Type B pancreatic cell (in vitro differentiated cells): ENCODE results near the gene PPP2R5B. TPM values are rescaled to one million over a fixed set of nuclear protein-coding genes. Genes with fewer than 3 reads are reported as not detected.

Experiments
- DNase-seq: peaks from one replicate; pipeline ENCODE4 v3.0.0; 2021; ENCODE audit warnings: mixed read lengths; ENCODE audit not compliant: unreplicated experiment; ENCODE audit errors: extremely low spot score
- H3K27ac Mint-ChIP-seq: 2 replicates; pipeline ENCODE4 v1.8.0; 2021; ENCODE audit warnings: mild to moderate bottlenecking, mixed read lengths
- H3K27me3 Mint-ChIP-seq: 2 replicates; pipeline ENCODE4 v1.8.0; 2021; ENCODE audit warnings: mixed read lengths
- H3K36me3 Mint-ChIP-seq: 2 replicates; pipeline ENCODE4 v1.8.0; 2021; ENCODE audit warnings: mixed read lengths
- H3K4me1 Mint-ChIP-seq: one replicate; pipeline ENCODE4 v1.8.0; 2021; ENCODE audit warnings: mixed read lengths; ENCODE audit not compliant: unreplicated experiment
- H3K4me3 Mint-ChIP-seq: 2 replicates; pipeline ENCODE4 v1.8.0; 2021; ENCODE audit warnings: mild to moderate bottlenecking, mixed read lengths
- H3K9me3 Mint-ChIP-seq: 2 replicates; pipeline ENCODE4 v1.8.0; 2021; ENCODE audit warnings: mixed read lengths
- total RNA-seq: library from RNA; stranded (reverse); gene quantifications from 2 replicates; pipeline ENCODE4 v1.2.1, GENCODE V29; 2021; ENCODE audit warnings: low replicate concordance
- TF ChIP-seq, protein P1 (sequence below): fragments of 200-600 bp; sonication (generic); conservative IDR thresholded peaks from 2 replicates; pipeline ENCODE4 v1.5.0; 2021; ENCODE audit warnings: antibody characterized with exemption, mild to moderate bottlenecking

The PPP2R5B gene
- total RNA-seq, 1 donor from 2014 or later = 19.4 TPM

DNA sequence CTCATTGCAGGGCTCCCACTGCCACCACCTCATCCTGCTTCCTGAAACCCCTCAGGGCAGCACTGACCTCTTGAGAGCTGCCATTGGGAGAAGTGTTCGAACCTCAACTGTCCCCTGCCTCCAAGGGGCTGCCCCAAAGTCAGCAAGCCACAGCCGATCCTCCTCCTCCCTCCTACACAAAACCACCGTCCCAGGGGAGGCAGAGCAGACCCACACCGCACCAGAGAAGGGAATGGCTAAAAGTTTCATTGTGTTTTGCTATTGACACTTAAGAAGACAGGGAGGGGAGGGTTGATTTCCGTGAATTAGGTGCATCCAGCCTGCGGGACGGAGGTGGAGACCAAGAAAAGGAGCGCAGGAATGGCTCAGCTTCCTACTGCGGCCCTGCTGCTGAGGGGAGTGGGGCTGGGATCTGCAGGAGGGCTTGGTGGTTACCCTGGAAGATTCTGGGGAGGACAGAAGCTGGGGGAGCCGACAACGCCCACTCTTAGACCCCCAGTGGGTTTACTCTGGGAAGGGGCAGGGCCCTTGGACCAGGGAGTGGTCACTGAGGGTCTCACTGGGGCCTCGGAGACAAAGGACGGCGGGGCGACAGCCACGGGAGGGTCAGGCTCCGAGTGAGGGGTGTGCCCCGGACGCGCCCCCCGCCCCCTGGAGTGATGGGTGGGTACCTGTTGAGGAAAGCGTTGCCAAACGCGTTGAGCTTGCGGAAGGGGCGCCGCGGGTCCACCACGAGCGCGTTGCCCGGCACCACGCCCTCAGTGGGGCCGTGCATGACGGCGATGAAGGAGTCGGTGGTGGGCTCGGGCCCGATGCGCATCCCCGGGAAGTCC lies 46.9 kb upstream of the PPP2R5B start:
- peaks cover 12% of the 10 kb centered on the region for H3K36me3 Mint-ChIP-seq
- peak overlapping the region; percentile 99 for H3K27ac Mint-ChIP-seq
- TF ChIP-seq, protein P1, sequence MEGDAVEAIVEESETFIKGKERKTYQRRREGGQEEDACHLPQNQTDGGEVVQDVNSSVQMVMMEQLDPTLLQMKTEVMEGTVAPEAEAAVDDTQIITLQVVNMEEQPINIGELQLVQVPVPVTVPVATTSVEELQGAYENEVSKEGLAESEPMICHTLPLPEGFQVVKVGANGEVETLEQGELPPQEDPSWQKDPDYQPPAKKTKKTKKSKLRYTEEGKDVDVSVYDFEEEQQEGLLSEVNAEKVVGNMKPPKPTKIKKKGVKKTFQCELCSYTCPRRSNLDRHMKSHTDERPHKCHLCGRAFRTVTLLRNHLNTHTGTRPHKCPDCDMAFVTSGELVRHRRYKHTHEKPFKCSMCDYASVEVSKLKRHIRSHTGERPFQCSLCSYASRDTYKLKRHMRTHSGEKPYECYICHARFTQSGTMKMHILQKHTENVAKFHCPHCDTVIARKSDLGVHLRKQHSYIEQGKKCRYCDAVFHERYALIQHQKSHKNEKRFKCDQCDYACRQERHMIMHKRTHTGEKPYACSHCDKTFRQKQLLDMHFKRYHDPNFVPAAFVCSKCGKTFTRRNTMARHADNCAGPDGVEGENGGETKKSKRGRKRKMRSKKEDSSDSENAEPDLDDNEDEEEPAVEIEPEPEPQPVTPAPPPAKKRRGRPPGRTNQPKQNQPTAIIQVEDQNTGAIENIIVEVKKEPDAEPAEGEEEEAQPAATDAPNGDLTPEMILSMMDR = no peak
- no peak for DNase-seq
- peaks cover 40% of the 10 kb centered on the region for H3K4me1 Mint-ChIP-seq
- H3K4me3 Mint-ChIP-seq = peak overlapping the region; percentile 99
- H3K27me3 Mint-ChIP-seq = no peaks in the 10 kb centered on the region
- no peaks in the 10 kb centered on the region for H3K9me3 Mint-ChIP-seq

DNA sequence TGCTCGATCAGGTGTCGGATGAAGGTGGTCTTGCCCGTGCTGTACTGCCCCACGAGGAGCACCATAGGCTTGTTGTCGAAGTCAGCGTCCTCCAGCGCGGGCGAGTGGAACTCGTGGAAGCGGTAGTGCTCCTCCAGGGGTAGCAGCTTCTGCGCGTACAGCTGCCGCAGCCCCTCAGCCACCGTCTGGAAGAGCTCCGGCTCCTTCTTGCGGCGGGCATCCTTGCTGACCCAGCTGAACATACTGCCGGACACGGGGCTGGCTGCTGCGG lies 46.3 kb upstream of the PPP2R5B start:
- Mint-ChIP-seq H3K36me3 (peaks cover 8% of the 10 kb centered on the region), H3K4me3 (peak overlapping the region; percentile 99), H3K27ac (peak overlapping the region; percentile 99), H3K9me3 (no peaks in the 10 kb centered on the region), H3K27me3 (no peaks in the 10 kb centered on the region), H3K4me1 (peaks cover 35% of the 10 kb centered on the region)
- no peak for DNase-seq
- TF ChIP-seq, protein P1 = no peak

DNA sequence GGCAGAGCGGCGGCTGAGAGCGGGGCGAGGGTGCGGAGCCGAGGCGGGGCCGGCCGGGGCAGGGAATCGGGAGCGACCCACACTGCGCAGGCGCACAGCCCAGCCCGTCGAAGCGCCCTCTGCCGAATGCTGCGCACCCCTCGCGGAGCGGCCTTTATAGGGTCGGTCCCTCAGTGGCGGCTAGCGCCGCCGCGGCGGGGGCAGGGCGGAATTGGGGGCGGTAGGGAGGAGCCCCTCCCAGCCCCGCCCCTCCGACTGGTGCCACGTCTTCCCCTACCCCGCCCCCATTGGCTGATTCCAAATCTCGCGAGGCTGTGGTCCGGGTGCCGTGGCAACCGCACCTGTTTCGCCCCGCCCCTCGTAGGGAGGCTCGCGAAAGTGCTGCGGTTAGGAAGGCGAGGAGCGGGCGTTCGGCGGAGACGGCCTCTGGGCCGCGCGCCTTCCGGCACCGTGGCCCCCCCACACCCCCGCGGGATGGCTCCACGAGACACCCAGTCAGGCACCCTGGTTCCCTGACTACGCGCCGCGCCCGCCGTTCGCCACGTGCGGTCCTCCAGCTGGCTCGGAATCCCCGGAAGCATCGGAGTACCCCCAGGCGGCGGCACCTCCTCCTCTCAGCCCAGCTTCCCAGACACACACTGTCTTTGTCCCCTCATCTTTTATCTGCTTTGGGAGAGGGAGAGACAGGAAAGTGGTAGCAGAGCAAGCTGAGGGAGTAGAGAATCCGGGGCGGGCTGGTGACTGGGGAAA lies 45.8 kb upstream of the PPP2R5B start, which contains the start of gene EHD1:
Gene EHD1, minus strand, starts transcription at position 128 of the 750 bp plus-strand sequence. CDS start 157 bp downstream, outside the sequence.
- Mint-ChIP-seq H3K36me3 (peaks cover 8% of the 10 kb centered on the region), H3K27ac (peak within 1 kb of the TSS; percentile 99)
- TF ChIP-seq, protein P1 = peak; percentile 51

DNA sequence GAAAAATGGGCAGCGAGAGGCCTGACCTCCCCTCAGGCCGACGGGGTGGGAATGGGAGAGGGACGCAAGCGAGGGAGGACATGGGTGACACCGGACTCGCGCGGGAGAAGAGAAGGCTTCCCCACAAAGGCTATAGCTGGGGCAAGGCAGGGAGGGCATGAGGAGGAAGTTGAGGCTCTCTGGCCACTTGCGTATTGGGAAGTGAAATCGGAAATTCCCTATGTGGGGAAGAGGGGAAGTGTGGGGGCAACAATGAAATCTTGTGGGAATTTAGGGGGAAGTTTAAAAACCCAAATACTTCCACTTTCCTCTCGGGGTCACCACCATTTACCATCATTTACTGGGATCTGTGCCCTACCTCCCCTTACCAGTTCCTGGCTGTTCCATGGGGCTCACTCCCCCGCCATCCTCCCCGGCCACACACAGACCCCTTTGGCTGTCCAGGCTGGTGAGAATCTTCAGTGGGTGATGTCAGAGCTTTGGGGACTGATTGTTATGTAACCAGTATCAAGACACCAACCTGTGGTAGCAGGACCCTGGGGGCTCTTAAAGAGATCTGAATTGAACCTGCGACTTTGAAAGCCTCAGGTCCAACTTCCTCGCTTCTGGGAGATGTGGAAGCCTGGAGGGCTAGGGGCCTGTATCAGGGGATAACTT lies 45.1 kb upstream of the PPP2R5B start:
- Mint-ChIP-seq H3K4me1 (peaks cover 35% of the 10 kb centered on the region), H3K9me3 (no peaks in the 10 kb centered on the region)

More for the DNA sequence above, 45.8 kb upstream of the PPP2R5B start, which contains the start of gene EHD1:
- Mint-ChIP-seq H3K4me1 (peaks cover 35% of the 10 kb centered on the region), H3K27me3 (no peaks in the 10 kb centered on the region), H3K9me3 (no peaks in the 10 kb centered on the region), H3K4me3 (peak within 1 kb of the TSS; percentile 99)
- peak; percentile 99 for DNase-seq

More for the DNA sequence above, 45.1 kb upstream of the PPP2R5B start:
- Mint-ChIP-seq H3K27ac (peak overlapping the region; percentile 99), H3K27me3 (no peaks in the 10 kb centered on the region), H3K4me3 (peak overlapping the region; percentile 99), H3K36me3 (peaks cover 7% of the 10 kb centered on the region)
- no peak for DNase-seq
- TF ChIP-seq, protein P1 = no peak
